ENCODE data around the gene C17orf67.

The C17orf67 gene

GRCh38 chr17:56807723-56808122, 26.0 kb downstream of the C17orf67 start:
- H3K4me1 Mint-ChIP-seq (ENCODE audit: low read depth): peaks cover 6% of the 10 kb centered on the region
- H3K4me3 Mint-ChIP-seq: no peak overlapping the region
- H3K27me3 Mint-ChIP-seq (ENCODE audit: low read depth): peaks cover 4% of the 10 kb centered on the region
- H3K36me3 Mint-ChIP-seq (ENCODE audit: low read depth): no peaks in the 10 kb centered on the region
- no peaks in the 10 kb centered on the region for H3K9me3 Mint-ChIP-seq
- no peak overlapping the region for H3K27ac Mint-ChIP-seq

DNA sequence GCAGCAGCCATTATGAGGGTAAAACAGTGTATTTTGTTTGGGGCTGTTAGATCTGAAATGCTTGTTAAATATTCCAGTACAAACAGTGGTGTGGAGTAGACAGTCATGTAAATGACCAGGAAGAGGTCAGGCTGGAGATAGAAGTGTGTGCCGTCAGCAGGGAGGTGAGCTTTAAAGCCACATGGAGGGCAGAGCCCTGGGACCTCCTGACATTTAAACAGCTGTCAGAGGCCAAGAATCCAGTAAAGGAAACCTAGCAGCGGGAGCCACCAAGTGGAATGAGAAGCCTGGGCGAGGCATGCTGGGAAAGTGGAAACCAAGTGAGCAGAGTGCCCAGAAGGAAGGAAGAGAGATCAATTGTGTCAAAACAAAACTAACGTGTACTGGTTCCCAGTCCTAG, 26.8 kb downstream of the C17orf67 start:
- Mint-ChIP-seq H3K27ac (no peak overlapping the region), H3K9me3 (no peaks in the 10 kb centered on the region), H3K27me3 (ENCODE audit: low read depth) (no peaks in the 10 kb centered on the region), H3K4me3 (no peak overlapping the region), H3K4me1 (ENCODE audit: low read depth) (peaks cover 6% of the 10 kb centered on the region), H3K36me3 (ENCODE audit: low read depth) (no peaks in the 10 kb centered on the region)

- no peak overlapping the region for H3K4me3 Mint-ChIP-seq
- no peaks in the 10 kb centered on the region for H3K9me3 Mint-ChIP-seq
- no peak overlapping the region for H3K27ac Mint-ChIP-seq
- H3K4me1 Mint-ChIP-seq (ENCODE audit: low read depth): peaks cover 6% of the 10 kb centered on the region
- H3K27me3 Mint-ChIP-seq (ENCODE audit: low read depth): no peaks in the 10 kb centered on the region
- H3K36me3 Mint-ChIP-seq (ENCODE audit: low read depth): no peaks in the 10 kb centered on the region
Observed at GRCh38 chr17:56804454-56804853, 29.3 kb downstream of the C17orf67 start.

- H3K4me1 Mint-ChIP-seq (ENCODE audit: low read depth): peaks cover 6% of the 10 kb centered on the region
- H3K9me3 Mint-ChIP-seq: no peaks in the 10 kb centered on the region
- H3K27ac Mint-ChIP-seq: no peak overlapping the region
- H3K27me3 Mint-ChIP-seq (ENCODE audit: low read depth): no peaks in the 10 kb centered on the region
- no peak overlapping the region for H3K4me3 Mint-ChIP-seq
- H3K36me3 Mint-ChIP-seq (ENCODE audit: low read depth): no peaks in the 10 kb centered on the region
Observed at GRCh38 chr17:56803071-56803470, 30.6 kb downstream of the C17orf67 start.

DNA sequence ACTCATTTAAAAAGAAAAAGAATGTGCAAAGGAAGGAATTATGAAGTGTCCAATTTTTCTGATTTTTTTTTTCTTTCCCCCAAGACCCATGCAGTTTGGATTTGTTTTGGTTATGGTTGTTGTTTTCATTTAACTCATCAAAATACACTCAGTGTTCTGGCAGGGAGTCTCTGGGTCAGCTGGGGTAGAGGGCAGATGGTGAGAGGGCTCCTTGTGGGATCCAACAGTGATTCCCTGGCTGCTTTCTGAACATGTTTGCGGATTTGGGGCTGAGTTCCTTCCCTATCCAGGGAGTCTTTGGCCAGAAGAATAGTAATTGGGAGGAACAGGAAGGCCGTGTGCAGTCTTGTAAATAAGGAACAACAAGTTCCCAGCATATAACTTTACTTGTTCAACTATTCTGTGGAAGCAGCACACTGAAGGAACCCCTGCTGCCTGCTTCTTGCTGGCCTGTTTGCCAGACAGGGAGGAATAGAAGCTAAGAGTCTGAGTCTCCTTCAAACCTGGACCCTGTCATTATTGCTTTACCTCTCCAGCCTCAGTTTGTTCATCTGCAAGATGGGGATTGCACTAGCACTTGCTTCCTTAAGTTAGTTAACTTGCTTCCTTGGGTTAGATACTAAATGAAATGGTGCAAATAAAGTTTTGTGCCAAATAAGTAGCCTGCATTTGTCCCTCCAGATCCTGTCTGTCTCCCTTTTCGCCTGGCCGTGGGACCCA, 32.1 kb downstream of the C17orf67 start:
- H3K27ac Mint-ChIP-seq: no peak overlapping the region
- H3K27me3 Mint-ChIP-seq (ENCODE audit: low read depth): no peaks in the 10 kb centered on the region
- H3K4me3 Mint-ChIP-seq: no peak overlapping the region
- H3K4me1 Mint-ChIP-seq (ENCODE audit: low read depth): peaks cover 1% of the 10 kb centered on the region
- H3K9me3 Mint-ChIP-seq: no peaks in the 10 kb centered on the region
- H3K36me3 Mint-ChIP-seq (ENCODE audit: low read depth): no peaks in the 10 kb centered on the region

- no peaks in the 10 kb centered on the region for H3K9me3 Mint-ChIP-seq
- H3K27ac Mint-ChIP-seq: no peak overlapping the region
- H3K36me3 Mint-ChIP-seq (ENCODE audit: low read depth): no peaks in the 10 kb centered on the region
- H3K4me1 Mint-ChIP-seq (ENCODE audit: low read depth): no peaks in the 10 kb centered on the region
- H3K4me3 Mint-ChIP-seq: no peak overlapping the region
- H3K27me3 Mint-ChIP-seq (ENCODE audit: low read depth): no peaks in the 10 kb centered on the region
Observed at GRCh38 chr17:56798916-56799315, 34.8 kb downstream of the C17orf67 start.

GRCh38 chr17:56796536-56796935, 37.2 kb downstream of the C17orf67 start:
- H3K27me3 Mint-ChIP-seq (ENCODE audit: low read depth): no peaks in the 10 kb centered on the region
- no peak overlapping the region for H3K27ac Mint-ChIP-seq
- no peaks in the 10 kb centered on the region for H3K4me1 Mint-ChIP-seq (ENCODE audit: low read depth)
- peaks cover 8% of the 10 kb centered on the region for H3K36me3 Mint-ChIP-seq (ENCODE audit: low read depth)
- peaks cover 9% of the 10 kb centered on the region for H3K9me3 Mint-ChIP-seq
- H3K4me3 Mint-ChIP-seq: no peak overlapping the region

DNA sequence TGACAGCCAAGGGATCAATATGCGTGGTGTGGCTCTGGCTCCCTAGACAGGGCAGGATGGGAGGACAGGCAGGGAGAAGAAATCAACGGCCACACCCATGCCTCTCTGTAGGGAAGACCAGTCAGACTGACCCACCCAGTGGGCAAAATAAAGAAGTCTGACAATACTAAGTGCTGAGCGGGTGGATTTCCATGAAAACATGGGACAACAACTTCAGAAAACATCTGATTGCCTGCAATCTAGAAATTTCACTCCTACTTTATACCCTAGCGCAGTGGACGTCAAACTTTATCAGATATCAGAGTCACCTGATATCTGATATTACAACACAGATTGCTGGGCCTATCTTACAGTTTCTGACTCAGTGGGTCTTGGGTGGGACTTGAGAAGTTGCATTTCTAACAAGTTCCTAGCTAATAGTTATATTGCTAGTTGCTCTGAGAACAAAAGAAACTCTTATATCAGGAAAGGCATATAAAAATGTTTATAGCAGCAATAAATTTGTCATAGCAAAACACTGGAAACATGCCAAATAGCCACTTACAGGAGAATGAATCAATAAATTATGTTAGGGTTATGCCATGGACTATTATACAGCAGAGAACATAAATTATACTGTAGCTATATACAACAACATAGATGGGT, 38.4 kb downstream of the C17orf67 start:
- Mint-ChIP-seq H3K4me1 (ENCODE audit: low read depth) (no peaks in the 10 kb centered on the region), H3K27ac (no peak overlapping the region), H3K4me3 (no peak overlapping the region), H3K36me3 (ENCODE audit: low read depth) (peaks cover 8% of the 10 kb centered on the region), H3K27me3 (ENCODE audit: low read depth) (no peaks in the 10 kb centered on the region), H3K9me3 (peaks cover 13% of the 10 kb centered on the region)

DNA sequence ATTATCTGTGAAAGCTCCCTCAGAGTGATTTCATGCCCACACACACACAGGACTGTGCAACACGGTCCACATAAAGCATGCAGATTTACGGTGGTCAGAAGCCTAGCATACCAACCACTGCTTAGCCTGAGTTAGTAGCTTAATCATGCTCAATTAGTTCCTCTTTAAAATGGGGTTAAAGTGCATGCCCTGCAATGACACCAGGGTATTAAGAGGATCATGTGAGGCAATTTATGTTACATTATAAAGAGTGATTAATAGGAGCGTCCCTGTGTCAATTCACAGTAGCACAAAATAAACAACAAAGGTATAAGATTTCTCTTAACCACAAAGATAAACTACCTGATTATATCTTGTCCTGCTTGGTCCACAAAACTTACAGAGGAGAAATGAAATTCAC, 39.8 kb downstream of the C17orf67 start:
- Mint-ChIP-seq H3K27ac (no peak overlapping the region), H3K4me1 (ENCODE audit: low read depth) (no peaks in the 10 kb centered on the region), H3K9me3 (peaks cover 13% of the 10 kb centered on the region), H3K27me3 (ENCODE audit: low read depth) (no peaks in the 10 kb centered on the region), H3K36me3 (ENCODE audit: low read depth) (peaks cover 8% of the 10 kb centered on the region), H3K4me3 (no peak overlapping the region)

- no peak overlapping the region for H3K4me3 Mint-ChIP-seq
- H3K4me1 Mint-ChIP-seq (ENCODE audit: low read depth): no peaks in the 10 kb centered on the region
- H3K27ac Mint-ChIP-seq: no peak overlapping the region
- H3K36me3 Mint-ChIP-seq (ENCODE audit: low read depth): peaks cover 8% of the 10 kb centered on the region
- H3K27me3 Mint-ChIP-seq (ENCODE audit: low read depth): no peaks in the 10 kb centered on the region
- H3K9me3 Mint-ChIP-seq: peaks cover 13% of the 10 kb centered on the region
Observed at GRCh38 chr17:56793531-56793930, 40.2 kb downstream of the C17orf67 start.

- H3K4me3 Mint-ChIP-seq: no peak overlapping the region
- no peak overlapping the region for H3K27ac Mint-ChIP-seq
- H3K9me3 Mint-ChIP-seq: peaks cover 13% of the 10 kb centered on the region
- H3K36me3 Mint-ChIP-seq (ENCODE audit: low read depth): peaks cover 8% of the 10 kb centered on the region
- H3K4me1 Mint-ChIP-seq (ENCODE audit: low read depth): peaks cover 3% of the 10 kb centered on the region
- no peaks in the 10 kb centered on the region for H3K27me3 Mint-ChIP-seq (ENCODE audit: low read depth)
Observed at GRCh38 chr17:56792267-56792666, 41.5 kb downstream of the C17orf67 start.

GRCh38 chr17:56786989-56787482, 46.7 kb downstream of the C17orf67 start:
- Mint-ChIP-seq H3K27me3 (ENCODE audit: low read depth) (peaks cover 2% of the 10 kb centered on the region), H3K27ac (peak overlapping the region; percentile 79), H3K9me3 (peaks cover 5% of the 10 kb centered on the region), H3K4me3 (peak overlapping the region; percentile 23), H3K36me3 (ENCODE audit: low read depth) (peaks cover under 1% of the 10 kb centered on the region), H3K4me1 (ENCODE audit: low read depth) (peaks cover 23% of the 10 kb centered on the region)

DNA sequence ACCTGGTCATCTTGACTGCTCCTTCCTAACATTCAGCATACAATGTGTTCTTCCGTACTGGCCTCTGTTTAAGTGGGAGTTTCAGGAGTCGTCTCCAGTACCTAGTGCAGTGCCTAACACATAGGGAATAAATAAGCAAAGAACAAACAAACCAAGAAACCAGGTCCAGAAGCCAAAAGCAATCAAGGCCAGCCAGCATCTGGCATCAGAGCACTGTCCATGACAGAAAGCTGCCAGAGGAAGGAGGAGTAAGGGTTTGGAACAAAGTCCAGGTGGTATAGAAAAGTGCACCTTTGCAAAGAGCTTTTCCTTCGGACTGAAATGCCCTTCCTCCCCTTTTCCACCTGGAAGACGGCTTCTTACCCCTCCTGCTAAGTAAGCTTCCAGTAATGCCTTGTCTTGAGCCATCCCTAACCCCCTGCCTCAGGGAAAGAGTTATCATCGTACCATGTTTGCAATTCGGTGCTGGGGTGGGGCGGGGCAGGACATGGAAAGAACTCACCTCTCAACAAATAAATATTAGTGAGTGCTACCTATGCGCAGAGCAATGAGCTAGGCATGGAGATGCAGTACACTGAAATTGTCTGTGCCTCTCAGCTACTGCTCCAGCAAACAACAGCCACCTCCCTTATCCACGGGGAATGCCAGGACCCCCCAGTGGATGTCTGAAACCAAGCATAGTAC, 47.6 kb downstream of the C17orf67 start:
- Mint-ChIP-seq H3K27me3 (ENCODE audit: low read depth) (peaks cover 6% of the 10 kb centered on the region), H3K27ac (peak overlapping the region; percentile 10), H3K4me3 (no peak overlapping the region), H3K4me1 (ENCODE audit: low read depth) (peaks cover 23% of the 10 kb centered on the region), H3K36me3 (ENCODE audit: low read depth) (no peaks in the 10 kb centered on the region), H3K9me3 (peaks cover 4% of the 10 kb centered on the region)

- H3K27ac Mint-ChIP-seq: peak overlapping the region; percentile 10
- H3K4me1 Mint-ChIP-seq (ENCODE audit: low read depth): peaks cover 25% of the 10 kb centered on the region
- H3K27me3 Mint-ChIP-seq (ENCODE audit: low read depth): peaks cover 6% of the 10 kb centered on the region
- no peak overlapping the region for H3K4me3 Mint-ChIP-seq
- H3K36me3 Mint-ChIP-seq (ENCODE audit: low read depth): no peaks in the 10 kb centered on the region
- H3K9me3 Mint-ChIP-seq: no peaks in the 10 kb centered on the region
Observed at GRCh38 chr17:56785405-56785804, 48.3 kb downstream of the C17orf67 start.

DNA sequence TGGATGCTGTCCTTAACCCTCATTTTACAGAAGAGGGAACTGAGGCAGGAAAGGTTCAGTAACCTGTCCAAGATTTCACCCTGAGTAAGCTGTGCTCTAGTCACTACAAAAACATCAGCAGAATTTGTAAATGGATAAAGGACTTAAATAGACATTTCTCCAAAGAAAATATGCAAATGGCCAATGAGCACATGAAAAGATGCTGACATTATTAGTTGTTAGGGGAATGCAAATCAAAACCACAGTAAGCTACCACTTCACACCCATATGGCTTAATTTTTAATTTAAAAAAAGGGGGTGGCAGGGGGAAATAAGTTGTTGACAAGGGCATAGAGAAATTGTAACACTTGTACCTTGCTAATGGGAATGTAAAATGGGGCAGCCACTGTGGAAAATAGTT, 51.4 kb downstream of the C17orf67 start:
- Mint-ChIP-seq H3K4me3 (peak overlapping the region; percentile 4), H3K9me3 (no peaks in the 10 kb centered on the region), H3K4me1 (ENCODE audit: low read depth) (peaks cover 41% of the 10 kb centered on the region), H3K27me3 (ENCODE audit: low read depth) (peaks cover 6% of the 10 kb centered on the region), H3K36me3 (ENCODE audit: low read depth) (no peaks in the 10 kb centered on the region), H3K27ac (no peak overlapping the region)

Data from T-helper 1 cell treated with Interleukin-12 subunit alpha and Interleukin-12 subunit beta and Interleukin-4 antibody, amounts not matched to agents 30 μg/mL and 1 μg/mL, for 36 hours (primary cell).